Ishikawa (cell line): ENCODE data around the gene PTPRN2.

ENCODE experiments used
- FOXM1 ChIP-seq: IDR thresholded peaks from 2 replicates; pipeline ENCODE4 v1.6.1; 2012; ENCODE audit warnings: low read depth, borderline replicate concordance
- YY1 ChIP-seq: IDR thresholded peaks from 2 replicates; pipeline ENCODE4 v1.6.1; 2012; ENCODE audit warnings: low read depth

- TF ChIP-seq FOXM1 = no peak
- no peak for TF ChIP-seq YY1
These were observed 859.5 kb downstream of the PTPRN2 start for GRCh38 chr7:157727964-157728615.
